Lower leg skin (tissue), 3 donors: Measurements from ENCODE around the gene MEOX2.

ENCODE experiments used
- CTCF ChIP-seq, 3 donors: fragments of 450-650 bp; IDR thresholded peaks; one replicate each; pipeline ENCODE4 v1.5.1; 2016; ENCODE audit warnings: antibody characterized with exemption in 3 of 3, mild to moderate bottlenecking in 3 of 3, moderate library complexity in 2 of 3
- POLR2A ChIP-seq, 2 donors: fragments of 450-650 bp; IDR thresholded peaks; one replicate each; pipeline ENCODE4 v1.6.1; 2016 to 2017; ENCODE audit warnings: antibody characterized with exemption in 2 of 2, mild to moderate bottlenecking in 1 of 2, moderate library complexity in 1 of 2

- TF ChIP-seq CTCF (IDR thresholded peaks at IDR 0.05) (no peak), POLR2A (IDR thresholded peaks at IDR 0.05) (no peak)
Measured at GRCh38 chr7:15719311-15719710, 32.8 kb upstream of the MEOX2 start.
